ENCODE measurements around the gene OBSCN.

DNA sequence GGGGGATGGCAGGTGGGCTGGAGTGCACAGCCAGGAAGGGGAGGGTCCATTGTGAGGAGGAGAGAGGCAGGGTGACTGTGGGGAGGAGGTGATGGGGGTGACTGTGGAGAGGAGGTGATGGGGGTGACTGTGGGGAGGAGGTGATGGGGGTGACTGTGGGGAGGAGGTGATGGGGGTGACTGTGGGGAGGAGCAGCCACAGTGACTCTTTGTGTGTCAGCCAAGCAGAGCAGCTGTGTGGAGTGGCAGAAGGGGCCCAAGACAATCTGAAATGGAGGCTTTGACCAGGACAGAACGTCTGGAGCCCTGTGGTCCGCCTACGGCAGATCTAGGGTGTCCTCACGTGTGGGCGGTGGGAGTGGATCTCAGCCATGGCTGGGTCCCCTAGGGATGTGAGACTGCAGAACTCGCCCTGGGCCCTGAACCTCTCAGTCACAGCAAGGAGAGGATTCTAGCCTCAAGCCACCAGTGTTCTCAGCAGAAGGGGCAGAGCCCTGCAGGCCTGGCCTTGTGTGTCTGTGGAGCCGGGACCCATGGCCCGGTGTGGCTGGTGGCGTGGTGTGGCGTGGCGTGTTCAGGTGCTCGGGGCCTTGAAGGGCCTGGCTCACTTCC is 81.5 kb downstream of the OBSCN start:
- TF ChIP-seq EZH2 (IDR thresholded peaks at IDR 0.05; ENCODE audit: insufficient read depth, poor library complexity, severe bottlenecking) (no peak), EZH2phosphoT487 (IDR thresholded peaks at IDR 0.05; ENCODE audit: insufficient read depth, low read depth) (no peak)
